Measurements from ENCODE around the gene INTU.
"Not testable (repeated sequence)": the region's sequence is repeated elsewhere in the genome, so short reads cannot be mapped to it uniquely, and the experiment has no call there.

Gene INTU

DNA sequence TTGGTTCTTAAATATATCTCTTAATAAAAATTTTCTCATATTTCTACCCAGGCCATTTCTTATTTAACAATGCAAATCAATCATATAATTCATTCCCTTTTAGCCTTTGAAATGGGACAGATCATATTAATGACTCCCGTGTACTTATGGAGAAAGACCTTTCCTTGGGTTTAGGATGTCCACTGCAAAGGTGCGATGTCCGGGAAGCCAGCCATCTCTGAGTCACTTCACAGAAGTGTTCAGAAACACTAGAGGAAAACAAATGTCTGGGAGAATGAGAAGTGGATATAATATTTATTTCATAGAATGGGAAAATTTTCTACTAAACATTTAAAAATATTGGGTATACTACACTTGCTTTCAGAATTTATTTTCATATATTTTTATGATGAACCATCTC, 15.3 kb downstream of the INTU start:
- no peak for DNase-seq

DNA sequence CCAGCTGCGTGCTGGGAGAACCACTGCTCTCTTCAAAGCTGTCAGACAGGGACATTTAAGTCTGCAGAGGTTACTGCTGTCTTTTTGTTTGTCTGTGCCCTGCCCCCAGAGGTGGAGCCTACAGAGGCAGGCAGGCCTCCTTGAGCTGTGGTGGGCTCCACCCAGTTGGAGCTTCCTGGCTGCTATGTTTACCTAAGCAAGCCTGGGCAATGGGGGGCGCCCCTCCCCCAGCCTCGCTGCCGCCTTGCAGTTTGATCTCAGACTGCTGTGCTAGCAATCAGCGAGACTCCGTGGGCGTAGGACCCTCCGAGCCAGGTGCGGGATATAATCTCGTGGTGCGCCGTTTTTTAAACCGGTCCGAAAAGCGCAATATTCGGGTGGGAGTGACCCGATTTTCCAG, 22.8 kb downstream of the INTU start:
- not testable (repeated sequence) for DNase-seq

DNA sequence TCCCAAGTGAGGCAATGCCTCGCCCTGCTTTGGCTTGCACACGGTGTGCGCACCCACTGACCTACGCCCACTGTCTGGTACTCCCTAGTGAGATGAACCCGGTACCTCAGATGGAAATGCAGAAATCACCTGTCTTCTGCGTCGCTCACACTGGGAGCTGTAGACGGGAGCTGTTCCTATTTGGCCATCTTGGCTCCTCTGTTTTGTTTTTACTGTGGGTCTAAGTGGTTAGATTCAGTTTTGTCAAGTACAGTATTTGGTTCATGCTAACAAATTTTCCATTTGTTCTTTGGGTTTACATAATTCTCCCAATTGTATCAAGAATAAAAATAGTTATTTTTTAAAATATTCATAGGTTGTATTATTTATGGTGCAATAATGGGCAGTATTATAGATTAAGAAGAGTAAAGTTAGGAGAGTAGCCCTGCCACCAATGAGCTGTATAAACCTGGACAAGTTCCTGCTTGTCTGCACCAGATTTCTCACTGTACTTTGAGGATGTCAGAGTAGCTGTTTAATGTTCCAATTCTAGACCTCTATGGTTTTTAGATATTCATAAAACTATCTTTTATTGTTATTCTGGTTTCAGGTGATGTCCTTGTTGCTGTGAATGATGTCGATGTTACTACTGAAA, 23.4 kb downstream of the INTU start:
- DNase-seq, result no peak

DNA sequence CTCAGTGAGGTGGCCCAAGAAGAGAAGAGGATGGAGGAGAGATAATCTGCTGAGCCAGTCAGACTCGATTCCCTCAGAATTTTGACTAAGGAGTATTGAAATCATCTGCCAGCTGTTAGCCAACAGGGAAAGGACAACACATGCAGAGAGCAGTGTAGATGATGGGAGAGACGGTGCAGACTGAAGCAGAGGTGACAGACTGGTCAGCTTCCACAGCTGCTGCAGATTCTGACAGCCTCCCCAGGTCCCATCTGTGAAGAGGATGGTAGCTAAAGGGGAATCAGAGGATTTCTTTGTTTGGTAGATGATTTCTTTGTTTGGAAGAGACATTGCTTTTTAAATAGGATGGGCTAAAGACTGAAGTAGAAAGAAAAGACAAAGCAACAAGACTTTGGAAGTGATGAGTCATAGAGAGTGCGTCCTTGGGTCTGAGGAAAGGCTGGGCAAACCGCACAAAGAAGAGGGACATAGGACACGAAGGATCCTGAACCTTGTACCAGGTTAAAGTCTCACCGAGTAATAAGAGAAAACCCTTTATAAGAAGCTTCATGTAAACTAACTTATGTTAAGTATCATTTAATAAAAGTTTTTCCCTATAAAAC, 27.6 kb downstream of the INTU start:
- DNase-seq, result no peak

DNA sequence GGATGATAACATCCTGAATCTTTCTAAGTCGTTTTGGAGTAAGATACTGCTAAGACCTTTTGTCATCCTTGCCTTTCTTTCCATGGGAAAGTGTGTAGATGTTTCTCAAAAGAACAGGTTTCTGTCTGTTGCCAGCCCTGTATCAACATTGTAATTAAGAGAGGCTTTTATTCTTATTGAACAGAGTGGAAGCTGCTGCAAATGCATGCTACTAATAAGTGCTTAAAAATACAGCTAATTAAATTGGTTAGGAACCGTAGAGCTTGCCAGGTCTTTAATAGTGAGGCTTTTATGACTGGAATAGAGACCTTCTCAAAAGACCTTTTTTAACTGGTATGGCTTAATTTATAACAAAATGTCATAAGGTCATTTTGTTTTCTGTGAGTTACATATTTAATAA, 34.4 kb downstream of the INTU start:
- DNase-seq, result no peak

DNA sequence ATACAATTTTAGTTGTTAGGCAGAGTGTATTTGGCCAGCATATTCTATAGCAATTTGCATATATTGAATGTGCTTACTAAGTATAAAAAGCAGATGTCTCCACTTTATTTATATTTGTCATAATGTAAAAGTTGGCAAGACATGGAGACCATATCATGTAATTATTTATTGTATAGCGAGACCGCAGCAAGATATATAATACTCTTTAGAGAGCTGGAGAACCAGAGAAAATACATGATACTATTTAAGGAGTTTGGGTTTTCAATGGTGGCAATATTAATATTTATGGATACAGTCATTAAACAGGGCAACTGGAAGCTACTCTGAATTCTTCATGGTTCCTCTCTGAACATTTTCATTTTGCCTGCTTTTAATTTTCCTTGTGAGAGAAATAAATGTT, 35.0 kb downstream of the INTU start:
- DNase-seq, result no peak

DNA sequence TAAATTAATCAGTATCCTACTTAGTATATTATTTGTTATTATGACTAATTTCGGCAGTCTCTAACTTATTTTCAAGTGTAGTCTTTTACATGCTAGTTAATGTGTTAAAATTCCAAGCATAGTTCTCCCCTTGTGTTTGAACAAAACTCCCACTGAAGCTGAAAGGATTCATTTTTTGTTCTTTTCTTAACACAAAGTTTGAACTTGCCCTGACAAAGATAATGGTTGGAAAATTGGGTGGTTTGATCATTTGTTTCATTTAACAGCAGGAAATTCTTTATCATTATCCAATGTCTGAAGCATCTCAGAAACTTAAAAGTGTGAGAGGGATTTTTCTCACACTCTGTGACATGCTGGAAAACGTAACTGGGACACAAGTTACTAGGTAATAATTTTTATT, 36.0 kb downstream of the INTU start:
- no peak for DNase-seq

DNA sequence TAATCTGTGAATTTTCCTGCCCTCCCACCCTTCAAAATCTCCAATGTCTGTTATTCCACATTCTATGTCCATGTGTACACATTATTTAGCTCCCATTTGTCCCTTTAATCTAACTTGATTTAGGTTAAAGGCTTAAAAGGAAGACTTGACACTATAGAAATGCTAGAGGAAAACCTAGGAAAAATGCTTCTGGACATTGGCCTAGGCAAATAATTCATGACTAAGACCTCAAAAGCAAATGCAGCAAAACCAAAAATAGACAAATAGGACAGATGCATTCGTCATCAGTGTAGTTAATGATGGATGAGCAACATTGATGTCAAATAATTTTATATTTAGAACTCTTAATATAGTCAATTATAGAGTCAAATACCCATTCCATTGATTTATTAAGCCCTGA, 36.9 kb downstream of the INTU start:
- DNase-seq, result no peak

DNA sequence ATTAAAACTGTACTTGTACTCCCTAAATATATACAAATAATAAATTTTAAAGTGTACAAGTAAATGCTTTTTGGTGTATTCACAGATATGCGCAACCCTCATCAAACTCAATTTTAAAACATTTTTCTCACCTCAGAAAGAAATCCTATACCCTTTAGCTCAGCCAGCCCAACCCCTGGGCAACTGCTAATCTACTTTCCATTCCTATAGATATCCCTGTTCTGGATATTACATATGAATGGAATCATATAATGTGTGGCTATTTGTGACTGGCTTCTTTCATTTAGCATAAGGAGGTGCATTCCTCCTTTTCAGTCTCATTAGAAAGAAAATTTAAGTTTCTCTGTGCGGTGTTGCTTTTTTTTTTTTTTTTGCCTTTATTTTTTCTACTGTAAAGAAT, 39.4 kb downstream of the INTU start:
- DNase-seq, result no peak

DNA sequence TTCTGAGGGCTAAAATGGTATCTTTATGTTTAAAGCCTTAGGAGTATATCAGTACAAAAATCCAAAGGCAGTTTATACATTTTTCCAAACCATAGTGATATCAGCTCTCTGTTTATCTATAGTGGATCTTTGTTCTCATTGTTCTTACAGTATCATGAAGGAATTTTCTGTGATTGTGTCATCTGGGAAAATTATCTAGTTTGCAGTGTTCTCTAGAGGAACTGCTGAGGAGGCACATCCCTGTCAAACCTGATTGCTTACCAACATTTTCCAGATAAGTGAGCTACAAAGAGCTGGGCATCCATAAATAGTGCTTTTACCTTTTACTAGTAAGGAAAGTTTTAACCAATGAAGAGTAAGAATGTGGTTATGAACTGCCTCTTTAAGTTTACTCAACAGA, 52.5 kb downstream of the INTU start:
- DNase-seq, result no peak

DNA sequence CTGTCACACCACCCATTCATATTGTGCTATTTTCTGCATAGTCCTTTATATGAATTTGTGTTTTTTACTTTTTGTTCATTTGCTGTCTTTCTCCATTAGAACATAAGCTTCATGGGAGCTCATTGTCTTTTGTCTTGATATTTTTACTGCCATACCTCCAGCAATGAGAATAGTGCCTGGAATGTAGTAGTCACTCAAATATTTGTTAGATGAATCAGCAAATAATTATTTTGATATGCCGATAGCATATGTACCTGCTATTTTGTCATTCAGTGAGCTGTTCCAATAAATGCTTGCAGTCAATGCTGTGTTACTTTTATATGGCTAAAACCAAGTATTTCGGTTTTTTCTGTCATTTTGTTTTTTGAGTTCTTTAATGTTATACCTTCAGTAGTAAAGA, 53.9 kb downstream of the INTU start:
- DNase-seq, result no peak

DNA sequence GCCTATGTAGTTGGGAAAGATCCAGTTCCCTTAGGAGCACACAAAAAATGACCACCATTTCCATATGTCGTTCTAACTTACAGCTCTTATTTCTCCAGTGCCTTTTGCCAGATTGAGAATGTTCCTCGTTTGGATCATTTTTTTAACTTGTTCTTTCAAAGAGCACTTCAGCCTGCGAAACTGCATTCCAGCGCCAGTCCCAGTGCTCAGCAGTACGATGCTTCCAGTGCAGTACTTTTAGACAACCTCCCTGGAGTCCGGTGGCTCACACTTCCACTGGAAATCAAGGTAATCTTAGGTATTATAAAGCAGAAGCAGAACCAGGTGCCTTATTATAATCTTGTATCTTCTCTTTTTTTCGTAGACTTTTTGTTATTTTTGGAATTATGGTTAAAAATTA, 54.8 kb downstream of the INTU start:
- no peak for DNase-seq

DNA sequence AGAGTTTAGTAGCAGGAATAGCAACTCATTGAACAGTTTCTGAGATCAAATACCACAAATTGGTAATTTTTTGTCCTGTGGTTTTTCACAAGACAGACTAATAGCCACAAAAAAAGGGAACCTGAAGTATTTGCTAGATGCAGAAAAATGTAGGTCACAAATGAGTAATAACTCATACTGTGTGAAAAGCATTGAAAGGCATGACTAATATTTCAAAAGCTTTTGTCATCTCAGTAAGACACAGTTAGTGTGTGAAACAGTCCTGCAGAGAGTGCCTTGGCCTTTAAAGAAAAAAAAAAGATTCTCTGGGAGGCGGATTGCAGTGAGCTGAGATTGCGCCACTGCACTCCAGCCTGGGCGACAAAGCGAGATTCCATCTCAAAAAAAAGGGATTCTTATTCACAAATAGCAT, 66.0 kb downstream of the INTU start:
- no peak for DNase-seq

DNA sequence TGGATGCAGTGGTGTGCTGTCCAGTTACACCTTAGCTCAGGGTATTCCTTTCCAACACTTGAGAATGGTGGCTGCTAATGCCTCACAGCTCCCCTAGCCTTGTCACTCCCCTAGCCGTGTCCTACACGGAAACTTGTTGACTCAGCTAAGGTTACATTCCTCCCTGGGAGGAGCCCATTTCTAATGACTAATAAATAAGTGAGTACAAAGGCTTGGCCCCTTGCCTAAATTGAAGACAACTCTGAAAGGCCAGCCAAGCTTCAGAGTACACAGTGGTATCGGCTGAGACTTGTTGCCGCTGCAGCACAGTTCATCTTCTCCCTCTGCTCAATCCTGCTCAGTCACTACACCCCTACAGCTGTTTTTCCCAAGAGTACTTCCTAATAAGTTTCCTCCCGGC, 76.2 kb downstream of the INTU start:
- DNase-seq, result no peak

DNA sequence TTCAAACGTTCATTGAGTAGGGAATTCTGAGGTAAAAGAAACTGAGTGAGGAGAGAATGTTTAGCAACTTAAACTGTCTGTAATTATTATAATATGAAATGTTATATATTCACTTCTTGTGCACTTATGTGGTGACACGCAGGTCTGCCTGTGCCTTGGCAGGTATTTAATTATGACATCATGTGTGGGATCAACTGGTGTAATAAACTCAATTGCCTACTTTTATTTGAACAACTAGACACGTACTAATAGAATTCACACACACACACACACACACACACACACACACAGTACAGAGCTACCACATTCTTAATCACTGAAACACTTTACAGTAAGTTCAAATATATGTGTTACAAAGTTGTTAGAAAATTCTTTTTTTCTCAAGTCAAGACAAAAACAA, 76.7 kb downstream of the INTU start:
- no peak for DNase-seq

DNA sequence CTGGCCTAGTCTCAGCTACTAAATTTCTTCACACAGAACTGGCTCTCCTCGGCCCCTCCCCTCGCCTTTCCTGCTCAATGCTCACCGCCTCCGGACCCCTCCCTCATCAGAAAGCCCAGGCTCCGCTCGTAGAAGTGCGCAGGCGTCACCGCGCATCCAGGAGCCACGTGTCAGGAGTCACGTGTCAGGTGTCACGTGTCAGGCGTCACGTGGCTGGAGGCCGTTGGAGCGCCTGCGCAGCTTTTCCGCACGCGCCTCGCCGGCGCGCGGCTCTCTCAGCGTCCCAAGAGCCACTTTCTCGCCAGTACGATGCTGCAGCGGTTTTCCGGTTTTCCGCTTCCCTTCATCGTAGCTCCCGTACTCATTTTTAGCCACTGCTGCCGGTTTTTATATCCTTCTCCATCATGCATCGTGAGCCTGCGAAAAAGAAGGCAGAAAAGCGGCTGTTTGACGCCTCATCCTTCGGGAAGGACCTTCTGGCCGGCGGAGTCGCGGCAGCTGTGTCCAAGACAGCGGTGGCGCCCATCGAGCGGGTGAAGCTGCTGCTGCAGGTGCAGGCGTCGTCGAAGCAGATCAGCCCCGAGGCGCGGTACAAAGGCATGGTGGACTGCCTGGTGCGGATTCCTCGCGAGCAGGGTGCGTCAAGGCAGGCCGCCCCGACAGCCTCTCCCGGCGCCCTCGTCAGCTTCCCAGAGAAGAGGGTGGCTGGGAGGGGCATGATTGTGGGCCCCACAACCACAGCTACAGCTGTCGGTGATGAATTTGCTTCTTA, 97.6 kb downstream of the INTU start, which contains the start of gene SLC25A31:
Gene SLC25A31, plus strand, starts transcription at position 259 of the 772 bp plus-strand sequence. Its CDS starts 146 bp downstream, at position 405.
- DNase-seq, result no peak

DNA sequence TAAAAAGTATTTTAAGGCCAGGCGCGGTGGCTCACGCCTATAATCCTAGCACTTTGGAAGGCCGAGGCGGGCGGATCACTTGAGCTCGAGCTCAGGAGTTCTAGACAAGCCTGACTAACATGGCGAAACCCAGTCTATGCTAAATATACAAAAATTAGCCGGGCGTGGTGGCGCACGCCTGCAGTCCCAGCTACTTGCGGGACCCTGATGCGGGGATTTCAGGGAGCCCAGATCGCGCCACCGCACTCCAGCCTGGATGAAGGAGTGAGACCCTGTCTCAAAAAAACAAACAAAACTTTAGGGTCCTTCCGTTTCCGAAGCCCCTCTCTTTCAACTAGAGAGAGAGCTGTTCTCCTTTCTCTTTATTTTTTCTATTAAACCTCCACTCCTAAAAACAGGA, 98.6 kb downstream of the INTU start:
- DNase-seq, result no peak

DNA sequence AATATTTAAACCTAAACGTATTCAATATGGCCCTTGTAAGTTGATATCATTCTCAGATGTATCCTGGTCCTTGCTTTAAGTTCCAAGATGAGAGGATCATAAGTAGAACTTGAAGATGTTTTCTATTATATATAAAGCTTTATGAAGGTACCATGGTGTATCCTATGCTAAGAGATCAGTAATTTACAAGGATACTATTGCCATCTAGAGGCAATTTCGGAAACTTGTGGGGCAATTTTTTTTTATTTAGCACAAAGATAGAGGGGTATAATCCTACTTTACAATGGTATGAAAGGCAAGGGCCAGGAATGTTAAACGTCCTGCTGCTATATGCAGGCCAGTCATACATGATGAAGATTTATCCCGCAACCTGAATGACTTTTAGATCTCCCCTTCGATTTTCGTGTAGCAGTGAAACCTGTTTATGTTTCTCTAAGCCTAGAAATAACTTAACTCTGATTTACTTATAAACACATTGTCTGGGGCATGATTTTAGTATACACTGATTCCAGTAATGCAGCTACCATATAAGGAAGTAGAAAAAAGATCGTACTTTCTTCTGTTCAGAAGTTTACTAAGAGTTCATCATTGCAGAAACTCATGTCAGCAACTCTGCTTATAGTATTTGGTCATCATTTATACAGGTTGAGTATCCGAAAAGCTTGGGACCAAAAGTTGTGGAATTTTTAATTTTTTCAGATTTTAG, 100.0 kb downstream of the INTU start:
- peak; percentile 9 for DNase-seq

DNA sequence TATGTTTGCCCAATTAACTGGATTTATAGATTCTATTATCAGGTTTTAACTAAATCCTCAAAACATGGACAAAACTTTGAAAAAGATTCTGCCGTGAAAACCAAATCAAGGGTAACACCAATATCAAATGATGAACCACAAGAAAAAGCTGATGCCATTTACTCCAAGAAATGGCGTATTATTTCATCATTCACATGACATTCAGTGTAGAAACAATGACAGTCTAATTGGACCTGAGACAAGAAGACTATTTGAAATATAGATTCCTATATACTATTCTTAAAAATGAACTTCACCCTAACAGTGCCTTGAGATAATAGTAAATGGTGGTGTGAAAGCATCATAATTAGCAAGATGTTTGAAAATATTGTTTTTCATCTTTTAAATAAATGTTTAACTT, 102.2 kb downstream of the INTU start:
- no peak for DNase-seq

DNA sequence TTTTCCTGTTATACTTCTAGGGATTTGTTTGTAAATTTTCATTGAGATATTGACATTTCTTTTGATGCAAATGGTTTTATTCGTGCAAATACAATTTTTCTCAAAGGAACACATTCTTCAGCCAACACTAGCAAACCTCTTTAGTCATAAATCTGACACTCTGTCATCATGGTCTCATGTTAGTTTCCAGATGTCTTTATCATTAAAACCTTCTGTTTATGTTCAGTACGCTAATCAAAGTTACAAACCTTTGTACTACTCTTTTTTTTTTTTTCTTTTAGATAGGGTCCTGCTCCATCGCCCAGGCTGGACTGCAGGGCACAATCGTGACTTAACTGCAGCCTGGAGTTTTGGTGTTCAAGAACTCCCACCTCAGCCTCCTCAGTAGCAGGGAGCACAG, 104.5 kb downstream of the INTU start:
- no peak for DNase-seq

DNA sequence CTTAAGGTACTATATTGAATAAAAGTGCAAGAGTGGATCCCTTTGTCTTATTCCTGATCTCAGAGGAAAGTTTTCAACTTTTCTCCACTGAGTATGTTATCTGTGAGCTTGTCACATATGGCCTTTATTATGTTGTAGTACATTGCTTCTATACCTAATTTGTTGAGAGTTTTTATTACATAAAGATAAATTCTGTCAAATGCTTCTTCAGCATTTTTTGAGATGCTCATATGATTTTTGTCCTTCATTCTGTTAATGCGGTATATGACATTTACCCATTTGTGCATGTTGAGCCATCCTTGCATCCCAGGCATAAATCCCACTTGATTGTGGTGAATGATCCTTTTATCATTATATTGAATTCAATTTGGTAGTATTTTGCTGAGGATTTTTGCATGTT, 108.5 kb downstream of the INTU start:
- DNase-seq, result no peak

DNA sequence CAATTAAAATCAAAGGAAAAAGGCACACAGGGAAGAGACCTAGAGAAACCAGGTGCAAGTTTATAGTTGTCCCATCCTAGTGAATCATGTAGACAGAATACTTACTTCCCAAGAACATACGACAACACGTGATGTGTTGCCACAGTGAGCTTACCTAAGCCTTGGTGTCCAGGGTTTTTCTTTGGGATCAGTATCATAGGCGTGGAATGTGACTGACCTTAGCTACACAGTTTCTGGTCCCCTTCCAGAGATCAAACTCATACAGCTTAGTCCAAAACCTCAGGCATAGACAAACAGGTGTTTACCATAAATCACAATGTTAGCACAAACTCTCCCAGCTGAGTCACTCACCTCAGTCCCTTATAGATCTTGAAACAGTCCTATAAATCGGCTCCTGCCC, 115.1 kb downstream of the INTU start:
- no peak for DNase-seq

DNA sequence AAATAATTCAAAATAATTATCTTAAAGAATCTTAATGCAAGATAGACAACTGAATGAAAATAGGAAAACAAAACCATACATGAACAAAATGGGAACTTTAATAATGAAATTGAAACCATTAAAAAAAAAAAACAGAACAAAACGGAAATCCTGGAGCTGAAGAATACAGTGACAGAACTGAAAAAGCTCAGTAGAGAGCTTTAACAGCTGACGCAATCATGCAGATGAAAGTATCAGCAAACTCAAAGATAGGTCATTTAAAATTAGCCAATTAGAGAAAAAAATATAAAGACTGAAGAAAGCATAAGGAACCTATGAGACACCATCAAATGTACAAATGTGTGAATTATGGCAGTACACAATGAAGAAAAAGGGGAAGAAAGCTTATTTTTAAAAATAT, 116.2 kb downstream of the INTU start:
- DNase-seq, result no peak

DNA sequence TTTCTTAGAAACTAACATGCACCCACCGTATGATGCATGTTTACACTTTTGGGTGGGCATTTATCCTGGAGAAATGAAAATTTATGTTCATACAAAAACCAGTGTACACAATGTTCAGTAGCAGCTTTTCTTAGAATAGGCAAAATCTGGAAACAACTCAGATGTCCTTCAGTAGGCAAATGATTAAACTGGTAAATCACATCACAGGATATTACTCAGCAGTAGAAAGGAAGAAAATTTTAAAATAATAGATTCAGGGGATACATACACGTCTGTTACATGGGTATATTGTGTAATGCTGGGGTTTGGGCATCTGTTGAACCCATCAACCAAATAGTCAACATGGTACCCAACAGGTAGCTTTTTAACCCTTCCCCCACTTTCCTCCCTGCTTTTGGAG, 124.1 kb downstream of the INTU start:
- no peak for DNase-seq
